Fibroblast of lung (primary cell): ENCODE measurements around the gene MS4A18. TPM values are rescaled to one million over a fixed set of nuclear protein-coding genes. Genes with fewer than 3 reads are reported as not detected.
A peak's percentile ranks its signal among the peaks of the same experiment; 100 is the strongest.

Experiments used
- DNase-seq, 2 donors: peaks; one replicate each; pipeline versions ENCODE4 v3.0.0 to v3.0.0-alpha.2; 2010; ENCODE audit warnings: low read depth in 2 of 2
- H2AFZ ChIP-seq: 2 replicates; pipeline ENCODE4 v1.5.1; 2012; ENCODE audit warnings: low read length, control low read depth, inconsistent platforms
- H3K27ac ChIP-seq: 2 replicates; pipeline ENCODE4 v1.5.1; 2011; ENCODE audit warnings: low read length, control low read depth; ENCODE audit not compliant: insufficient read depth
- H3K27me3 ChIP-seq: 2 replicates; pipeline ENCODE4 v1.5.1; 2011; ENCODE audit warnings: mild to moderate bottlenecking, low read length; ENCODE audit not compliant: control insufficient read depth, insufficient read depth
- H3K36me3 ChIP-seq: 2 replicates; pipeline ENCODE4 v1.5.1; 2011; ENCODE audit warnings: low read length; ENCODE audit not compliant: control insufficient read depth, insufficient read depth
- H3K4me1 ChIP-seq: 2 replicates; pipeline ENCODE4 v1.5.1; 2011; ENCODE audit warnings: low read length; ENCODE audit not compliant: control insufficient read depth, insufficient read depth; ENCODE audit errors: extremely low read depth
- H3K4me2 ChIP-seq: 2 replicates; pipeline ENCODE4 v1.5.1; 2011; ENCODE audit warnings: low read length, control low read depth; ENCODE audit not compliant: insufficient read depth; ENCODE audit errors: extremely low read depth
- H3K4me3 ChIP-seq, 4 experiments: fragments of 200-600 bp in 1 of 4; sonication (generic) in 1 of 4; replicated peaks in 1 of 4; 2 replicates each; pipeline ENCODE4 v1.5.1; 2011 to 2016; ENCODE audit warnings: low read length in 4 of 4, low read depth in 3 of 4, mild to moderate bottlenecking in 3 of 4, control low read depth in 2 of 4, inconsistent platforms in 1 of 4, mixed read lengths in 1 of 4; ENCODE audit not compliant: insufficient read depth in 1 of 4; ENCODE audit errors: control extremely low read depth in 1 of 4
- H3K79me2 ChIP-seq: 2 replicates; pipeline ENCODE4 v1.5.1; 2012; ENCODE audit warnings: mild to moderate bottlenecking, low read length, inconsistent platforms; ENCODE audit not compliant: control insufficient read depth, insufficient read depth
- H3K9ac ChIP-seq: 2 replicates; pipeline ENCODE4 v1.5.1; 2011; ENCODE audit warnings: mild to moderate bottlenecking, low read length, control low read depth; ENCODE audit not compliant: insufficient read depth
- H3K9me3 ChIP-seq: 2 replicates; pipeline ENCODE4 v1.5.1; 2012; ENCODE audit warnings: low read depth, low read length; ENCODE audit not compliant: control insufficient read depth, insufficient read depth
- H4K20me1 ChIP-seq: 2 replicates; pipeline ENCODE4 v1.5.1; 2011; ENCODE audit warnings: low read length; ENCODE audit not compliant: control insufficient read depth, insufficient read depth; ENCODE audit errors: extremely low read depth
- EZH2 ChIP-seq: IDR thresholded peaks from 2 replicates; pipeline ENCODE4 v1.5.1; 2012; ENCODE audit warnings: low read length, control low read depth, mild to moderate bottlenecking; ENCODE audit errors: missing control alignments
- polyA plus RNA-seq, 2 donors: library from polyadenylated mRNA; depleted of rRNA in 1 of 2; stranded (reverse) in 1 of 2; unstranded in 1 of 2; fragments of >200 nt; gene quantifications; 2 replicates each; pipeline ENCODE4 v1.2.1, GENCODE V29; 2011 to 2012; ENCODE audit warnings: missing spikeins in 1 of 2
- total RNA-seq: library from RNA; depleted of rRNA; stranded (reverse); fragments of >200 nt; gene quantifications from 2 replicates; pipeline ENCODE4 v1.2.1, GENCODE V29; 2014
- TF ChIP-seq, protein P1 (sequence below), 2 donors: IDR thresholded peaks in 1 of 2; conservative IDR thresholded peaks in 1 of 2; 1 replicate in 1 of 2; 2 replicates in 1 of 2; pipeline ENCODE4 v1.5.1; 2011 to 2012; ENCODE audit warnings: low read length in 2 of 2, control low read depth in 1 of 2, inconsistent platforms in 1 of 2, low read depth in 1 of 2, mild to moderate bottlenecking in 1 of 2

Gene MS4A18
- total and polyA plus RNA-seq, 2 donors (not counting 1 experiment from before 2014, with no cell fraction given) = not detected

GRCh38 chr11:60783911-60784310 is 59.4 kb downstream of the MS4A18 start:
- peaks cover 9% of the 10 kb centered on the region for H3K27me3 ChIP-seq
- peaks cover 3% of the 10 kb centered on the region for H3K4me1 ChIP-seq
- H3K36me3 ChIP-seq = no peaks in the 10 kb centered on the region
- DNase-seq = no peak
- H3K4me2 ChIP-seq = no peak overlapping the region
- no peaks in the 10 kb centered on the region for H4K20me1 ChIP-seq
- no peaks in the 10 kb centered on the region for H3K9me3 ChIP-seq
- H2AFZ ChIP-seq = no peak overlapping the region
- H3K4me3 ChIP-seq = no peak overlapping the region
- no peak for TF ChIP-seq EZH2
- TF ChIP-seq, protein P1, sequence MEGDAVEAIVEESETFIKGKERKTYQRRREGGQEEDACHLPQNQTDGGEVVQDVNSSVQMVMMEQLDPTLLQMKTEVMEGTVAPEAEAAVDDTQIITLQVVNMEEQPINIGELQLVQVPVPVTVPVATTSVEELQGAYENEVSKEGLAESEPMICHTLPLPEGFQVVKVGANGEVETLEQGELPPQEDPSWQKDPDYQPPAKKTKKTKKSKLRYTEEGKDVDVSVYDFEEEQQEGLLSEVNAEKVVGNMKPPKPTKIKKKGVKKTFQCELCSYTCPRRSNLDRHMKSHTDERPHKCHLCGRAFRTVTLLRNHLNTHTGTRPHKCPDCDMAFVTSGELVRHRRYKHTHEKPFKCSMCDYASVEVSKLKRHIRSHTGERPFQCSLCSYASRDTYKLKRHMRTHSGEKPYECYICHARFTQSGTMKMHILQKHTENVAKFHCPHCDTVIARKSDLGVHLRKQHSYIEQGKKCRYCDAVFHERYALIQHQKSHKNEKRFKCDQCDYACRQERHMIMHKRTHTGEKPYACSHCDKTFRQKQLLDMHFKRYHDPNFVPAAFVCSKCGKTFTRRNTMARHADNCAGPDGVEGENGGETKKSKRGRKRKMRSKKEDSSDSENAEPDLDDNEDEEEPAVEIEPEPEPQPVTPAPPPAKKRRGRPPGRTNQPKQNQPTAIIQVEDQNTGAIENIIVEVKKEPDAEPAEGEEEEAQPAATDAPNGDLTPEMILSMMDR (conservative IDR thresholded peaks at IDR 0.05 in 1 of 2, IDR thresholded peaks at IDR 0.05 in 1 of 2; ENCODE audit: low read depth in 1 of 2, low read length in 2 of 2) = no peak
- H3K79me2 ChIP-seq = no peaks in the 10 kb centered on the region
- H3K27ac ChIP-seq = no peak overlapping the region
- no peak overlapping the region for H3K9ac ChIP-seq

DNA sequence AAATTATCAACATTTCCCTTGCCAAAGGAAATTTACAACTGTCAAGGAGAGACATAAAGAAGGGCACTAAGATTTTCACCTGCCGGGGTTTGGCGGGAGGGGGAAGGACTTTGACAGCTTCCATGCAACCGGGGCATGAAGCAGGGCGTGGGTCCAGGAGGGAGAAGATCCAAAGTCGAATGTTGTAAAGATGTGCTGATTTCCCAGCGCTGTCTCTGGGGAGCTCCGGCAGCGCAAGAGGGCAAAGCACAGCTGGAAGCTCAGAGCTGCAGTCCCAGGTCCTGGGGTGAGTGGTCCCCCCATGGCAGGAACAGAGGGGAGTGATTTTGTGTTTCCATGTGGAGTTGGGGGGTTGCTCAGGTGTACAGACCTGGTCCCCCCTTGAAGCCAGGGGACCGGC is 60.6 kb downstream of the MS4A18 start, which contains the start of gene MS4A10:
Gene MS4A10, plus strand, starts transcription at position 198 of the 400 bp plus-strand sequence. CDS start 5,003 bp downstream, outside the sequence.
- H3K36me3 ChIP-seq = no peaks in the 10 kb centered on the region
- TF ChIP-seq, protein P1 (conservative IDR thresholded peaks at IDR 0.05 in 1 of 2, IDR thresholded peaks at IDR 0.05 in 1 of 2; ENCODE audit: low read depth in 1 of 2, low read length in 2 of 2) = no peak
- TF ChIP-seq EZH2 = no peak
- no peaks in the 10 kb centered on the region for H3K9me3 ChIP-seq
- no peaks in the 10 kb centered on the region for H4K20me1 ChIP-seq
- no peak within 1 kb of the TSS for H3K27ac ChIP-seq
- no peaks in the 10 kb centered on the region for H3K79me2 ChIP-seq
- H3K4me2 ChIP-seq = no peak within 1 kb of the TSS
- H3K4me3 ChIP-seq = no peak within 1 kb of the TSS
- H3K9ac ChIP-seq = no peak within 1 kb of the TSS
- DNase-seq = no peak
- no peak within 1 kb of the TSS for H2AFZ ChIP-seq
- peaks cover 11% of the 10 kb centered on the region for H3K27me3 ChIP-seq
- peaks cover 3% of the 10 kb centered on the region for H3K4me1 ChIP-seq

DNA sequence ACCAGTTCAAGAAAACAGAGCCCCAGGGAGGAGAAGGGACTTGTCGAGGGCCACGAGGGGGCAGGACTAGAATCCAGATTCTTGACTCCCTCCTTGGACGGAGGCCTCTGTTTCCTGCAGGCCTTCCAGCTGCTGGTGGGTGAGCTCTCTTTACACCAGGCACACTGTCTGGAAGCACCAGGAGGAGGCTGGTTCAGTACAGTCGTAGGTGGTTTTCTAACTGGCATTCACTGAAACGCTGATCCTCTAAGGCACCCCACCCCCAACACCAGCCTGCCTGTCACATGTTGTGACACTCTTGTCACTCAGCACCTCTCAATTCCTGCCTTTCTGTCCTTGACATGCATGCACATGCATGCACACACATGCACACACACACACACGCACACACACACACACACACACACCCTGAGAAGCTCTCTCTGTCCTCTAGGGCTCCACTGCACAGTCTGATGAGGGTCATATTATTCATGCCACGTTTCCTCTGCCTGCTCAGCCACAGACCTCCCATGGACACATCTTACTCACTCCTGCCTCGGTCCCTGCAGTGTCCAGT is 61.4 kb downstream of the MS4A18 start:
- Histone ChIP-seq H3K9me3 (no peaks in the 10 kb centered on the region), H3K79me2 (no peaks in the 10 kb centered on the region), H3K4me2 (no peak overlapping the region), H3K9ac (no peak overlapping the region), H4K20me1 (no peaks in the 10 kb centered on the region), H3K27me3 (peaks cover 11% of the 10 kb centered on the region), H3K36me3 (no peaks in the 10 kb centered on the region), H3K4me3 (no peak overlapping the region), H3K27ac (no peak overlapping the region), H3K4me1 (peaks cover 3% of the 10 kb centered on the region), H2AFZ (no peak overlapping the region)
- peak; percentile 17 to 36 for DNase-seq
- TF ChIP-seq, protein P1 (conservative IDR thresholded peaks at IDR 0.05 in 1 of 2, IDR thresholded peaks at IDR 0.05 in 1 of 2; ENCODE audit: low read depth in 1 of 2, low read length in 2 of 2) = no peak
- TF ChIP-seq EZH2 = no peak
